DOHH2 (cell line): ENCODE data around the gene STK32C.

Experiments
- CTCF ChIP-seq: fragments of 200-600 bp; sonication (generic); IDR thresholded peaks from one replicate; pipeline ENCODE4 v1.5.1; 2014; ENCODE audit warnings: antibody characterized with exemption, mild to moderate bottlenecking, low read depth, low read length; ENCODE audit not compliant: poor library complexity, severe bottlenecking
- EZH2phosphoT487 ChIP-seq: fragments of 200-600 bp; sonication (generic); IDR thresholded peaks from 2 replicates; pipeline ENCODE4 v1.6.1; 2017; ENCODE audit warnings: borderline replicate concordance, mild to moderate bottlenecking, antibody characterized with exemption, low read length, moderate library complexity, mixed read lengths

DNA sequence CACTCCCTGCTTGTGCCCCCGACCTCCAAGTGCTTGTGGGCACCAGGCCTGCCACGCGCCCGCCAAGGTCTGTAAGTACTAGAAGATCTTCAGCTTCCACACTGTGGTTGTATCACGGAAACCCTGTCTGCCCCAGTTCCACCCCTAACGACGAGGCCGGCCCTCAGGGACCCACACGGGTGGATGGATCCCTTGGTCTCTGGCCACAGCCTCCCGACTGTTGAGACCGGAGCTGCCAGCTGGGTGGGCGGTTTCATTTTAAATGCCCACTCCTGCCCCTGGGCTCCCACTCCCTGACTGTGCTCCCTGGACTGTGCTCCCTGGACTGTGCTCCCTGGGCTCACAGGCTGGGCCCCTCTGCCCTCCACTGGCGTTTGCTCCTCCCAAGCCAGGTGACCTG is 70.9 kb downstream of the STK32C start:
- TF ChIP-seq CTCF (no peak), EZH2phosphoT487 (no peak)
